PFSK-1 (cell line): ENCODE data around the gene DENND1B.

Source experiments
- POLR2AphosphoS5 ChIP-seq: IDR thresholded peaks from 2 replicates; pipeline ENCODE4 v1.6.1; 2012; ENCODE audit warnings: low read depth, mild to moderate bottlenecking, control low read depth, low read length, moderate library complexity
- TAF1 ChIP-seq: IDR thresholded peaks from 2 replicates; pipeline ENCODE4 v1.6.1; 2012; ENCODE audit warnings: low read length, control low read depth, borderline replicate concordance; ENCODE audit not compliant: insufficient read depth

GRCh38 chr1:197559244-197559643, 216.0 kb downstream of the DENND1B start:
- no peak for TF ChIP-seq TAF1
- no peak for TF ChIP-seq POLR2AphosphoS5
